Activated naive CD4-positive, alpha-beta T cell treated with anti-CD3 and anti-CD28 coated beads, Interleukin-2, amount 10 ng/mL, durations not matched to agents 7 days and 5 days (primary cell): ENCODE data around the gene MEMO1.
"Not testable (repeated sequence)": the region's sequence is repeated elsewhere in the genome, so short reads cannot be mapped to it uniquely, and the experiment has no call there.

ENCODE experiments used
- CTCF ChIA-PET: fragments of 350-600 bp; sonication (Branson Sonifier 250); formaldehyde crosslinking; loops from one replicate; lab custom pipeline; 2021; ENCODE audit warnings: antibody characterized with exemption; lab: Charles Lee
- DNase-seq: peaks from one replicate; pipeline ENCODE4 v3.0.0-alpha.2; 2020
- H3K27ac Mint-ChIP-seq: one replicate; pipeline ENCODE4 v1.8.0; 2021; ENCODE audit warnings: mild to moderate bottlenecking, moderate library complexity, mixed read lengths
- H3K27me3 Mint-ChIP-seq: one replicate; pipeline ENCODE4 v1.8.0; 2021; ENCODE audit warnings: mild to moderate bottlenecking, mixed read lengths
- H3K36me3 Mint-ChIP-seq: one replicate; pipeline ENCODE4 v1.8.0; 2021; ENCODE audit warnings: mixed read lengths
- H3K4me1 Mint-ChIP-seq: one replicate; pipeline ENCODE4 v1.8.0; 2021; ENCODE audit warnings: mixed read lengths
- H3K4me3 Mint-ChIP-seq: one replicate; pipeline ENCODE4 v1.8.0; 2021; ENCODE audit warnings: mild to moderate bottlenecking, moderate library complexity, mixed read lengths
- H3K9me3 Mint-ChIP-seq: one replicate; pipeline ENCODE4 v1.8.0; 2021; ENCODE audit warnings: mixed read lengths

MEMO1 gene

GRCh38 chr2:31956934-31957333 lies 53.9 kb downstream of the MEMO1 start:
- peaks cover 36% of the 10 kb centered on the region for H3K4me1 Mint-ChIP-seq
- CTCF ChIA-PET, result interaction anchor here (1.1 kb wide), 1 partner anchor 48 kb away, joined by 3 read pairs; no protein-coding TSS in a partner anchor
- not testable (repeated sequence) for H3K9me3 Mint-ChIP-seq, H3K27me3 Mint-ChIP-seq, H3K4me3 Mint-ChIP-seq, DNase-seq
- H3K27ac Mint-ChIP-seq, result peak overlapping the region; percentile 70
- H3K36me3 Mint-ChIP-seq, result peaks cover 16% of the 10 kb centered on the region

DNA sequence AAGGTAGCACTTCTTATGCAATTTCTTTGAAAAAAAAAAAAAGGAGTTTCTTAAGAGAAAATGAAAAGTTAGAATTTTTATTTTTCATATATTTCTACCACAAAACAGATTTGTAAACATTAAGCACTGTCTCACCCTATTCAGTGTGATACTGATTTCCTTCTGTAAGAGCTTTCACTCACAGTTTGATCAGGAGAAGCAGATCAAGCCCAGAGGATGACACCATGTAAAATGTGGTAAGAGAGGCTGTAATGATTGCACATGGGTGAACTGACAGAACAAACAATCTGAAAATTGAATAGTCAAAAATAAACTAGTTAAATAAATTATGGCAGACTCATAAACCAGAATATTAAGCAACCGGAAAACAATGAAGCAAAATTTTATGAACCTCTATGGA lies 54.5 kb downstream of the MEMO1 start:
- CTCF ChIA-PET, result interaction anchor here (0.6 kb wide), 1 partner anchor 1339 kb away, joined by 5 read pairs; no protein-coding TSS in a partner anchor
- no peak for DNase-seq
- Mint-ChIP-seq H3K4me1 (peaks cover 37% of the 10 kb centered on the region), H3K36me3 (peaks cover 15% of the 10 kb centered on the region), H3K27ac (peak overlapping the region; percentile 70), H3K9me3 (no peaks in the 10 kb centered on the region), H3K27me3 (no peaks in the 10 kb centered on the region), H3K4me3 (no peak overlapping the region)

- CTCF ChIA-PET, result not testable (repeated sequence)
Measured at GRCh38 chr2:31953095-31953494, 57.7 kb downstream of the MEMO1 start.

DNA sequence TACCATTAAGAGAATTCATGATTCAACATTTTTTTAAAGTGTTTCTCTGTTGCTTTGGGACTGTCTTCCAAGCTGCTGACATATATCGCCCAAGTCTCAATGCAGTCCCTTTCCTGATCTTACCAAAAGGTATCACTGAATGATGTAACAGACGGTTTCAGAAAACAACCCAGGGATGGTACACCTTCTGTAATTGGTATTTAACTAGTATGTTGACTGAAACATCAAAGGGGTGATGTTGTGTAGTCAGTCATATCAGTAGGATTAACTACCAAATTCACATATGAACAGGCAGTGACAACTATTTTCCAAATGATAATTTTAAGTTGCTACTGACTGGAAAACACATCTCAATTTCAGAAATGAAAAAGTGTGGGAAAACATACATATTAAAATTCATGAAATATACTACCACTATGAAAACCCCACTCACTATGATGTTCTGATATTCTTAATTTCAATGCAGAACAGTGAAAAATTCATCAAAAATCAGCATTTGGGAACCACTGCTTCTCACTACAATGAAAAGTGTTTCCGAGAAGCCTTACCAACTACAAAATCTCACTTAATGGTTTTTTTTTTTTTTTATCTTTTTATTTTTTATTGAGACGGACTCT lies 59.8 kb downstream of the MEMO1 start:
- no peak overlapping the region for H3K27ac Mint-ChIP-seq
- H3K9me3 Mint-ChIP-seq, result no peaks in the 10 kb centered on the region
- H3K4me1 Mint-ChIP-seq, result peaks cover 7% of the 10 kb centered on the region
- CTCF ChIA-PET, result no interaction called here
- DNase-seq, result no peak
- H3K4me3 Mint-ChIP-seq, result no peak overlapping the region
- peaks cover 20% of the 10 kb centered on the region for H3K36me3 Mint-ChIP-seq
- H3K27me3 Mint-ChIP-seq, result no peaks in the 10 kb centered on the region

More at GRCh38 chr2:31953095-31953494, 57.7 kb downstream of the MEMO1 start:
- H3K27ac Mint-ChIP-seq, H3K27me3 Mint-ChIP-seq, DNase-seq, H3K9me3 Mint-ChIP-seq, H3K4me3 Mint-ChIP-seq: not testable (repeated sequence)
- H3K4me1 Mint-ChIP-seq, result peaks cover 19% of the 10 kb centered on the region
- H3K36me3 Mint-ChIP-seq, result peaks cover 18% of the 10 kb centered on the region

- Mint-ChIP-seq H3K4me1 (peaks cover 23% of the 10 kb centered on the region), H3K9me3 (no peaks in the 10 kb centered on the region), H3K27me3 (no peaks in the 10 kb centered on the region), H3K4me3 (no peak overlapping the region), H3K36me3 (peaks cover 16% of the 10 kb centered on the region), H3K27ac (no peak overlapping the region)
- CTCF ChIA-PET, result no interaction called here
- no peak for DNase-seq
Measured at GRCh38 chr2:31947871-31948270, 62.9 kb downstream of the MEMO1 start.

DNA sequence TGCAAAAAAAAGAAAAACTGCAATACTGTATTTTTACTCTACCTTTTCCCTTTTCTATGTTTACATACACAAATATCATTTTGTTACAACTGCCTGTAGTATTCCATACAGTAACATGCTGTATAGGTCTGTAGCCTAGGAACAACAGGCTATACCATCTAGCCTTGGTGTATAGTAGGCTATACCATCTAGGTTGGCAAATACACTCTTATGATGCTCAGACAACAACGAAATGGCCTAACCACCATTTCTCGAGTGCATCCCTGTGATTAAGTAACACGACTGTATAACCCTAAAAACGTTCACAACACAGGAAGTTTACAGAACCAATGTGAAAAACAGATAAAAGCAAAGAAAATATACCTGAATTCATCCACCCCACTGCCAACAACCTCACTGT lies 64.0 kb downstream of the MEMO1 start:
- DNase-seq, result no peak
- no peaks in the 10 kb centered on the region for H3K9me3 Mint-ChIP-seq
- H3K36me3 Mint-ChIP-seq, result peaks cover 16% of the 10 kb centered on the region
- CTCF ChIA-PET, result no interaction called here
- no peak overlapping the region for H3K4me3 Mint-ChIP-seq
- peaks cover 22% of the 10 kb centered on the region for H3K4me1 Mint-ChIP-seq
- H3K27me3 Mint-ChIP-seq, result no peaks in the 10 kb centered on the region
- no peak overlapping the region for H3K27ac Mint-ChIP-seq

GRCh38 chr2:31945572-31945935 lies 65.3 kb downstream of the MEMO1 start:
- CTCF ChIA-PET, result no interaction called here
- no peaks in the 10 kb centered on the region for H3K27me3 Mint-ChIP-seq
- peaks cover 19% of the 10 kb centered on the region for H3K4me1 Mint-ChIP-seq
- H3K36me3 Mint-ChIP-seq, result peaks cover 16% of the 10 kb centered on the region
- H3K4me3 Mint-ChIP-seq, result no peak overlapping the region
- no peak for DNase-seq
- H3K9me3 Mint-ChIP-seq, result no peaks in the 10 kb centered on the region
- peak overlapping the region; percentile 29 for H3K27ac Mint-ChIP-seq

- Mint-ChIP-seq H3K4me1 (peaks cover 19% of the 10 kb centered on the region), H3K4me3 (no peak overlapping the region), H3K9me3 (no peaks in the 10 kb centered on the region), H3K36me3 (peaks cover 16% of the 10 kb centered on the region), H3K27me3 (no peaks in the 10 kb centered on the region), H3K27ac (peak overlapping the region; percentile 29)
- CTCF ChIA-PET, result no interaction called here
- DNase-seq, result no peak
Measured at GRCh38 chr2:31944828-31945571, 65.8 kb downstream of the MEMO1 start.

DNA sequence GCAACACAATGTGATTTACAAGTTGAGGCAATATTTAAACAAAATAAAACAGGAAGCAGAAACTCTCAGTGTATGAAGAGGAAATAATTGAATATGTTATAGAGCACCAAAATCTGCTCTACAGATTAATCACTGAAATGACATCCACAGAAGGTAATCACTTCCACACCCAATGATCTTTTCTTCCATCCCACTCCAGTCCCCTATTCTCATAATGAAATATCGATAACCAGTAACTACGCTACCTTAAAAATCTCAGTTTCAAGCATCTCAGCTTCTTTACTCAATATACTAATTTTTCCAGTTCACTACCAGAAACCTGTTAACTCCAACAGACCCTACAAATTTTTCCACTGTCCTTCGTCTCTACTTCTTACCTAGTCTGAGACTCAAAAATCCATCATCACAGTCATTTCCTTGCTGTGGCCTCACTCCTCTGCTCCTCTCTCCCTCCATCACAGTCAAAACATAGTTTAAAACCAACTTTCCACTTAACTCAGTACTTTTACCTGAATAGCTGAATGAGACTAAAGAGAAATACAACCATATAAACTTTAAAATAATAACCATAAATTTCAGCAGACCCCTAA lies 67.1 kb downstream of the MEMO1 start:
- no peak overlapping the region for H3K4me3 Mint-ChIP-seq
- peaks cover 19% of the 10 kb centered on the region for H3K4me1 Mint-ChIP-seq
- DNase-seq, result no peak
- no peak overlapping the region for H3K27ac Mint-ChIP-seq
- peaks cover 9% of the 10 kb centered on the region for H3K36me3 Mint-ChIP-seq
- CTCF ChIA-PET, result no interaction called here
- no peaks in the 10 kb centered on the region for H3K27me3 Mint-ChIP-seq
- no peaks in the 10 kb centered on the region for H3K9me3 Mint-ChIP-seq

DNA sequence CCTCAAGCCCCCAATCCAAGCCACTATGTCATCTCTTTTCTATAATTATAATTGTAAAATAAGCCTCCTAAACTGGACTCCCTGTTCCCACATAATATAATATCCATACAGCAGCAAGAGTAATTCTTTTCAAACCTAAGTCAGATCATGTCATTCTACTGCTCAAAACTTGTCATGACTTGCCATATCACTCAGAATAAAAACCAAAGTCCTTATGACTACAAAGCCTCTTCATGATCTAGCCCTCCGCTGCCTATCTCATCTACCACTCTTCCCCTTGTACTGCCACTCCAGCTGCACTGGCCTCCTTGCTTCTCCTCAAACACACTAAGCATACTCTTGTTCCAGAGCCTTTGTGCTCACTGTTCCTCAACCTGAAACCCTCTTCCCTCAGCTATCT lies 69.9 kb downstream of the MEMO1 start:
- Mint-ChIP-seq H3K4me3 (no peak overlapping the region), H3K4me1 (peaks cover 20% of the 10 kb centered on the region), H3K36me3 (peaks cover 6% of the 10 kb centered on the region), H3K27ac (no peak overlapping the region), H3K9me3 (no peaks in the 10 kb centered on the region), H3K27me3 (no peaks in the 10 kb centered on the region)
- no peak for DNase-seq
- CTCF ChIA-PET, result no interaction called here

GRCh38 chr2:31937741-31938140 lies 73.1 kb downstream of the MEMO1 start:
- DNase-seq, result no peak
- H3K36me3 Mint-ChIP-seq, result no peaks in the 10 kb centered on the region
- no peaks in the 10 kb centered on the region for H3K27me3 Mint-ChIP-seq
- peaks cover 5% of the 10 kb centered on the region for H3K4me1 Mint-ChIP-seq
- no peak overlapping the region for H3K4me3 Mint-ChIP-seq
- no peaks in the 10 kb centered on the region for H3K9me3 Mint-ChIP-seq
- CTCF ChIA-PET, result interaction anchor here (0.6 kb wide), 1 partner anchor 99 kb away, joined by 3 read pairs; no protein-coding TSS in a partner anchor
- H3K27ac Mint-ChIP-seq, result no peak overlapping the region

- DNase-seq, result no peak
- no peak overlapping the region for H3K4me3 Mint-ChIP-seq
- no peaks in the 10 kb centered on the region for H3K9me3 Mint-ChIP-seq
- CTCF ChIA-PET, result no interaction called here
- H3K36me3 Mint-ChIP-seq, result peaks cover 1% of the 10 kb centered on the region
- no peak overlapping the region for H3K27ac Mint-ChIP-seq
- no peaks in the 10 kb centered on the region for H3K27me3 Mint-ChIP-seq
- peaks cover 8% of the 10 kb centered on the region for H3K4me1 Mint-ChIP-seq
Measured at GRCh38 chr2:31935370-31935769, 75.4 kb downstream of the MEMO1 start.

DNA sequence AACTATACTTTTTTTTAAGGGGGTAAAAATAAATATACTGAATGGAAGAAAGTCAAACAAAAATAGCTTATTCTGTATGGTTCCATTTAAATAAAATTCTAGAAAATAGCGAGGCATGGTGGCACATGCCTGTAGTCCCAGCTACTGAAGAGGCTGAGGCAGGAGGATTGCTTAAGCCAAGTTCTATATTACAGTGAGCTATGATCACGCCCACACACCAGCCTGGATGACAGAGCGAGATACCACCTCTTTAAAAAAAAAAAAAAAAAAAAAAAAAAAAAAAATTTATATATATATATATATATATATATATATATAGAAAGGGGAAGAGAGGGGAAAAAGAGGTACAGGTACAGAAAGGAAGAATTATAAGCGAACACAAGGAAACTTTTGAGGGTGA lies 77.7 kb downstream of the MEMO1 start:
- no peak overlapping the region for H3K4me3 Mint-ChIP-seq
- CTCF ChIA-PET, result no interaction called here

GRCh38 chr2:31932589-31932988 lies 78.2 kb downstream of the MEMO1 start:
- no peaks in the 10 kb centered on the region for H3K27me3 Mint-ChIP-seq
- peaks cover 8% of the 10 kb centered on the region for H3K4me1 Mint-ChIP-seq
- CTCF ChIA-PET, result no interaction called here
- H3K27ac Mint-ChIP-seq, result no peak overlapping the region
- no peak overlapping the region for H3K4me3 Mint-ChIP-seq
- DNase-seq, result no peak
- peaks cover 5% of the 10 kb centered on the region for H3K36me3 Mint-ChIP-seq
- no peaks in the 10 kb centered on the region for H3K9me3 Mint-ChIP-seq

More for the DNA sequence above, 77.7 kb downstream of the MEMO1 start:
- H3K36me3 Mint-ChIP-seq, result peaks cover 5% of the 10 kb centered on the region
- no peaks in the 10 kb centered on the region for H3K9me3 Mint-ChIP-seq
- no peak overlapping the region for H3K27ac Mint-ChIP-seq
- H3K27me3 Mint-ChIP-seq, result no peaks in the 10 kb centered on the region
- DNase-seq, result no peak
- H3K4me1 Mint-ChIP-seq, result peaks cover 8% of the 10 kb centered on the region

GRCh38 chr2:31931916-31932315 lies 78.9 kb downstream of the MEMO1 start:
- H3K27ac Mint-ChIP-seq, result no peak overlapping the region
- H3K36me3 Mint-ChIP-seq, result peaks cover 5% of the 10 kb centered on the region
- H3K27me3 Mint-ChIP-seq, result no peaks in the 10 kb centered on the region
- no peaks in the 10 kb centered on the region for H3K9me3 Mint-ChIP-seq
- H3K4me3 Mint-ChIP-seq, result no peak overlapping the region
- CTCF ChIA-PET, result no interaction called here
- DNase-seq, result no peak
- peaks cover 8% of the 10 kb centered on the region for H3K4me1 Mint-ChIP-seq
